ENCODE measurements around the gene CACNB2. TPM values are rescaled to one million over a fixed set of nuclear protein-coding genes. Genes with fewer than 3 reads are reported as not detected.
"Not testable (repeated sequence)": the region's sequence is repeated elsewhere in the genome, so short reads cannot be mapped to it uniquely, and the experiment has no call there.

Gene CACNB2
- total RNA-seq, 1 experiment from 2014 or later, result 34.1 TPM

GRCh38 chr10:18164748-18165361 is 24.6 kb downstream of the CACNB2 start:
- POLR2A ChIA-PET (ENCODE audit: low non-redundant PET), result no interaction called here
- intact Hi-C loops (cut with micrococcal nuclease; ENCODE audit: unreplicated experiment), result no loop called here
- H3K4me1 ChIP-seq (ENCODE audit: insufficient read depth, low read length, poor library complexity, severe bottlenecking), result peaks cover 30% of the 10 kb centered on the region

GRCh38 chr10:18178854-18179483 is 38.7 kb downstream of the CACNB2 start:
- BruUV-seq (replicated peaks), result no TSS peak
- Histone ChIP-seq H3K36me3 (ENCODE audit: insufficient read depth, low read length, poor library complexity, severe bottlenecking) (peaks cover 16% of the 10 kb centered on the region), H3K4me1 (ENCODE audit: insufficient read depth, low read length, poor library complexity, severe bottlenecking) (peaks cover 27% of the 10 kb centered on the region), H3K4me3 (ENCODE audit: low read depth, low read length, poor library complexity, severe bottlenecking) (no peak overlapping the region), H3K27ac (ENCODE audit: low read depth, low read length, poor library complexity, severe bottlenecking) (no peak overlapping the region), H3K9me3 (ENCODE audit: low read depth, low read length, poor library complexity, severe bottlenecking) (no peaks in the 10 kb centered on the region), H3K27me3 (replicated peaks; ENCODE audit: insufficient read depth, low read depth, low read length, poor library complexity) (no peaks in the 10 kb centered on the region)
- DNase-seq (ENCODE audit: low spot score), result no peak
- CTCF ChIA-PET, result interaction anchor here (0.6 kb wide), 1 partner anchor 33 kb away, joined by 5 read pairs; no protein-coding TSS in a partner anchor
- no peak for TF ChIP-seq EZH2 (IDR thresholded peaks at IDR 0.05; ENCODE audit: borderline replicate concordance, low read depth, low read length, poor library complexity, severe bottlenecking)
- no peak for TF ChIP-seq CTCF (conservative IDR thresholded peaks at IDR 0.05; ENCODE audit: low read depth, low read length)
- intact Hi-C loops (cut with micrococcal nuclease; ENCODE audit: unreplicated experiment), result no loop called here
- POLR2A ChIA-PET (ENCODE audit: low non-redundant PET), result no interaction called here

More at GRCh38 chr10:18164748-18165361, 24.6 kb downstream of the CACNB2 start:
- CTCF ChIA-PET, result no interaction called here
- Histone ChIP-seq H3K27me3 (replicated peaks; ENCODE audit: insufficient read depth, low read depth, low read length, poor library complexity) (no peaks in the 10 kb centered on the region), H3K27ac (ENCODE audit: low read depth, low read length, poor library complexity, severe bottlenecking) (peak overlapping the region; percentile 58), H3K9me3 (ENCODE audit: low read depth, low read length, poor library complexity, severe bottlenecking) (no peaks in the 10 kb centered on the region), H3K4me3 (ENCODE audit: low read depth, low read length, poor library complexity, severe bottlenecking) (no peak overlapping the region), H3K36me3 (ENCODE audit: insufficient read depth, low read length, poor library complexity, severe bottlenecking) (peaks cover 10% of the 10 kb centered on the region)
- BruUV-seq (replicated peaks), result no TSS peak
- peak; percentile 46 for DNase-seq (ENCODE audit: low spot score)
- TF ChIP-seq EZH2 (IDR thresholded peaks at IDR 0.05; ENCODE audit: borderline replicate concordance, low read depth, low read length, poor library complexity, severe bottlenecking) (no peak), CTCF (conservative IDR thresholded peaks at IDR 0.05; ENCODE audit: low read depth, low read length) (no peak)

GRCh38 chr10:18179891-18180290 is 39.7 kb downstream of the CACNB2 start:
- ChIA-PET POLR2A (ENCODE audit: low non-redundant PET) (no interaction called here), CTCF (interaction anchor here (0.6 kb wide), 1 partner anchor 34 kb away, joined by 5 read pairs; no protein-coding TSS in a partner anchor)
- no TSS peak for BruUV-seq (replicated peaks)
- intact Hi-C loops (cut with micrococcal nuclease; ENCODE audit: unreplicated experiment), result no loop called here
- TF ChIP-seq CTCF (conservative IDR thresholded peaks at IDR 0.05; ENCODE audit: low read depth, low read length) (no peak), EZH2 (IDR thresholded peaks at IDR 0.05; ENCODE audit: borderline replicate concordance, low read depth, low read length, poor library complexity, severe bottlenecking) (no peak)
- Histone ChIP-seq H3K27me3 (replicated peaks; ENCODE audit: insufficient read depth, low read depth, low read length, poor library complexity) (no peaks in the 10 kb centered on the region), H3K4me3 (ENCODE audit: low read depth, low read length, poor library complexity, severe bottlenecking) (peak overlapping the region; percentile 13), H3K4me1 (ENCODE audit: insufficient read depth, low read length, poor library complexity, severe bottlenecking) (peaks cover 27% of the 10 kb centered on the region), H3K36me3 (ENCODE audit: insufficient read depth, low read length, poor library complexity, severe bottlenecking) (peaks cover 20% of the 10 kb centered on the region), H3K9me3 (ENCODE audit: low read depth, low read length, poor library complexity, severe bottlenecking) (no peaks in the 10 kb centered on the region), H3K27ac (ENCODE audit: low read depth, low read length, poor library complexity, severe bottlenecking) (peak overlapping the region; percentile 6)
- DNase-seq (ENCODE audit: low spot score), result peak; percentile 61

GRCh38 chr10:18181382-18181781 is 41.2 kb downstream of the CACNB2 start:
- BruUV-seq (replicated peaks); H3K4me3 ChIP-seq (ENCODE audit: low read depth, low read length, poor library complexity, severe bottlenecking); CTCF ChIA-PET; POLR2A ChIA-PET (ENCODE audit: low non-redundant PET); H3K27ac ChIP-seq (ENCODE audit: low read depth, low read length, poor library complexity, severe bottlenecking); DNase-seq (ENCODE audit: low spot score); intact Hi-C loops (cut with micrococcal nuclease; ENCODE audit: unreplicated experiment); H3K9me3 ChIP-seq (ENCODE audit: low read depth, low read length, poor library complexity, severe bottlenecking); H3K27me3 ChIP-seq (replicated peaks; ENCODE audit: insufficient read depth, low read depth, low read length, poor library complexity): not testable (repeated sequence)
- H3K36me3 ChIP-seq (ENCODE audit: insufficient read depth, low read length, poor library complexity, severe bottlenecking), result peaks cover 26% of the 10 kb centered on the region
- H3K4me1 ChIP-seq (ENCODE audit: insufficient read depth, low read length, poor library complexity, severe bottlenecking), result peaks cover 27% of the 10 kb centered on the region
